CD14-positive monocyte (primary cell): Measurements from ENCODE around the gene TNNI3K. TPM values are rescaled to one million over a fixed set of nuclear protein-coding genes. Genes with fewer than 3 reads are reported as not detected.

Experiments used
- DNase-seq, 3 donors: peaks; one replicate each; pipeline ENCODE4 v3.0.0-alpha.2; 2011 to 2022
- H2AFZ ChIP-seq: 2 replicates; pipeline ENCODE4 v1.6.0; 2012; ENCODE audit warnings: mild to moderate bottlenecking, low read depth, low read length, inconsistent platforms; ENCODE audit not compliant: insufficient read depth, poor library complexity, severe bottlenecking
- H3K27ac ChIP-seq, 2 donors: 1 replicate in 1 of 2; 2 replicates in 1 of 2; pipeline ENCODE4 v1.5.1; 2012 to 2013; ENCODE audit warnings: low read length in 2 of 2, control low read depth in 1 of 2, inconsistent platforms in 1 of 2, low read depth in 1 of 2, mild to moderate bottlenecking in 1 of 2
- H3K27me3 ChIP-seq, 2 donors: one replicate each; pipeline versions ENCODE4 v1.6.0 to v1.6.1; 2011 to 2013; ENCODE audit warnings: low read length in 2 of 2; ENCODE audit not compliant: control insufficient read depth in 2 of 2, insufficient read depth in 2 of 2
- H3K36me3 ChIP-seq, 2 donors: replicated peaks in 1 of 2; 1 replicate in 1 of 2; 2 replicates in 1 of 2; pipeline versions ENCODE4 v1.5.1 to v1.6.1; 2012 to 2013; ENCODE audit warnings: low read length in 2 of 2, control low read depth in 1 of 2, inconsistent platforms in 1 of 2, mild to moderate bottlenecking in 1 of 2; ENCODE audit not compliant: insufficient read depth in 2 of 2, control insufficient read depth in 1 of 2
- H3K4me1 ChIP-seq, 2 donors: 1 replicate in 1 of 2; 2 replicates in 1 of 2; pipeline versions ENCODE4 v1.5.1 to v1.6.1; 2012 to 2013; ENCODE audit warnings: low read length in 2 of 2, control low read depth in 1 of 2, inconsistent platforms in 1 of 2, mild to moderate bottlenecking in 1 of 2, moderate library complexity in 1 of 2; ENCODE audit not compliant: insufficient read depth in 2 of 2, control insufficient read depth in 1 of 2
- H3K4me2 ChIP-seq: replicated peaks from 2 replicates; pipeline ENCODE3; 2012; ENCODE audit warnings: low read length, moderate library complexity, mild to moderate bottlenecking; ENCODE audit not compliant: poor library complexity, severe bottlenecking; ENCODE audit errors: extremely low read depth
- H3K4me3 ChIP-seq, 3 experiments: fragments of 200-600 bp in 1 of 3; sonication (generic) in 1 of 3; replicated peaks in 1 of 3; 1 replicate in 2 of 3; 2 replicates in 1 of 3; pipeline ENCODE4 v1.5.1; 2011 to 2013; ENCODE audit warnings: low read length in 3 of 3, mild to moderate bottlenecking in 3 of 3, control low read depth in 2 of 3, low read depth in 2 of 3, inconsistent platforms in 1 of 3, moderate library complexity in 1 of 3
- H3K79me2 ChIP-seq: 2 replicates; pipeline ENCODE4 v1.6.0; 2012; ENCODE audit warnings: mild to moderate bottlenecking, control low read depth, inconsistent platforms, low read length, moderate library complexity; ENCODE audit not compliant: insufficient read depth
- H3K9ac ChIP-seq: 2 replicates; pipeline ENCODE4 v1.6.0; 2017; ENCODE audit warnings: low read length, mild to moderate bottlenecking; ENCODE audit not compliant: insufficient read depth, poor library complexity, severe bottlenecking
- H3K9me3 ChIP-seq, 2 donors: replicated peaks in 1 of 2; 1 replicate in 1 of 2; 2 replicates in 1 of 2; pipeline versions ENCODE4 v1.5.1 to v1.6.1; 2012 to 2013; ENCODE audit warnings: low read length in 2 of 2, control low read depth in 1 of 2; ENCODE audit not compliant: control insufficient read depth in 1 of 2, insufficient read depth in 1 of 2
- H4K20me1 ChIP-seq: 2 replicates; pipeline ENCODE4 v1.6.0; 2012; ENCODE audit warnings: mild to moderate bottlenecking, low read length, control low read depth, moderate library complexity; ENCODE audit not compliant: insufficient read depth
- H3K27ac Mint-ChIP-seq, 7 donors: one replicate each; pipeline ENCODE4 v1.8.0; 2020; ENCODE audit warnings: mild to moderate bottlenecking in 7 of 7, mixed read lengths in 7 of 7, moderate library complexity in 6 of 7, inconsistent platforms in 2 of 7
- H3K27me3 Mint-ChIP-seq, 3 donors: one replicate each; pipeline ENCODE4 v1.8.0; 2021 to 2022; ENCODE audit warnings: low read depth in 3 of 3, mild to moderate bottlenecking in 3 of 3, mixed read lengths in 3 of 3, moderate library complexity in 3 of 3, inconsistent platforms in 1 of 3
- H3K36me3 Mint-ChIP-seq, 2 donors: one replicate each; pipeline ENCODE4 v1.8.0; 2020; ENCODE audit warnings: mixed read lengths in 2 of 2, inconsistent platforms in 1 of 2, mild to moderate bottlenecking in 1 of 2
- H3K4me1 Mint-ChIP-seq: one replicate; pipeline ENCODE4 v1.8.0; 2020; ENCODE audit warnings: mild to moderate bottlenecking, mixed read lengths
- H3K4me3 Mint-ChIP-seq, 2 donors: one replicate each; pipeline ENCODE4 v1.8.0; 2020; ENCODE audit warnings: mild to moderate bottlenecking in 2 of 2, mixed read lengths in 2 of 2, moderate library complexity in 1 of 2
- H3K9me3 Mint-ChIP-seq, 7 donors: one replicate each; pipeline ENCODE4 v1.8.0; 2020 to 2022; ENCODE audit warnings: mixed read lengths in 7 of 7, mild to moderate bottlenecking in 6 of 7, moderate library complexity in 6 of 7, inconsistent platforms in 2 of 7
- WGBS: methylation state at CpG from one replicate; pipeline ENCODE4 v1.1.5; 2013; ENCODE audit warnings: missing lambda C conversion rate; ENCODE audit not compliant: insufficient coverage; 5-methylcytosine and 5-hydroxymethylcytosine counted together
- intact Hi-C, 2 donors: fragments of 100-400 bp; cut with micrococcal nuclease; formaldehyde crosslinking; loops; one replicate each; pipeline versions ENCODE4 v1.15.0 to v1.15.1; 2023
- polyA minus RNA-seq: library from RNA; depleted of rRNA, polyadenylated mRNA; stranded (reverse); fragments of >200 nt; gene quantifications from 2 replicates; pipeline ENCODE4 v1.2.3, GENCODE V29; 2012
- polyA plus RNA-seq, 3 donors: library from polyadenylated mRNA; depleted of rRNA in 1 of 3; unstranded in 2 of 3; stranded (reverse) in 1 of 3; fragments of 300-500 nt in 2 of 3; fragments of >200 nt in 1 of 3; fragmentation: Illumina TruSeq in 2 of 3; gene quantifications; 1 replicate in 2 of 3; 2 replicates in 1 of 3; pipeline ENCODE4 v1.2.3, GENCODE V29; 2012 to 2021
- total RNA-seq, 12 experiments: library from RNA in 1 of 12; stranded (reverse) in 1 of 12; fragments of 120-200 nt in 1 of 12; gene quantifications; one replicate each; pipeline ENCODE4 v1.2.4 and lab custom pipeline; 2013 to 2026; ENCODE audit warnings: mixed read lengths in 6 of 12, inconsistent platforms in 1 of 12
- TF ChIP-seq, protein P1 (sequence below): fragments of 200-600 bp; IDR thresholded peaks from one replicate; pipeline ENCODE4 v1.8.0; 2022; ENCODE audit warnings: antibody characterized with exemption, mild to moderate bottlenecking

Gene TNNI3K, protein sequence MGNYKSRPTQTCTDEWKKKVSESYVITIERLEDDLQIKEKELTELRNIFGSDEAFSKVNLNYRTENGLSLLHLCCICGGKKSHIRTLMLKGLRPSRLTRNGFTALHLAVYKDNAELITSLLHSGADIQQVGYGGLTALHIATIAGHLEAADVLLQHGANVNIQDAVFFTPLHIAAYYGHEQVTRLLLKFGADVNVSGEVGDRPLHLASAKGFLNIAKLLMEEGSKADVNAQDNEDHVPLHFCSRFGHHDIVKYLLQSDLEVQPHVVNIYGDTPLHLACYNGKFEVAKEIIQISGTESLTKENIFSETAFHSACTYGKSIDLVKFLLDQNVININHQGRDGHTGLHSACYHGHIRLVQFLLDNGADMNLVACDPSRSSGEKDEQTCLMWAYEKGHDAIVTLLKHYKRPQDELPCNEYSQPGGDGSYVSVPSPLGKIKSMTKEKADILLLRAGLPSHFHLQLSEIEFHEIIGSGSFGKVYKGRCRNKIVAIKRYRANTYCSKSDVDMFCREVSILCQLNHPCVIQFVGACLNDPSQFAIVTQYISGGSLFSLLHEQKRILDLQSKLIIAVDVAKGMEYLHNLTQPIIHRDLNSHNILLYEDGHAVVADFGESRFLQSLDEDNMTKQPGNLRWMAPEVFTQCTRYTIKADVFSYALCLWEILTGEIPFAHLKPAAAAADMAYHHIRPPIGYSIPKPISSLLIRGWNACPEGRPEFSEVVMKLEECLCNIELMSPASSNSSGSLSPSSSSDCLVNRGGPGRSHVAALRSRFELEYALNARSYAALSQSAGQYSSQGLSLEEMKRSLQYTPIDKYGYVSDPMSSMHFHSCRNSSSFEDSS
- total RNA-seq (2013): 0.21 TPM
- polyA plus RNA-seq (under 1 TPM in 1 of 3 donors, not detected in 2; 0.51 TPM), polyA minus RNA-seq (not detected in 2 replicates), total RNA-seq (lab: John Stamatoyannopoulos, UW) (0 to 0.30 (median 0) reads per million in 11 experiments)

DNA sequence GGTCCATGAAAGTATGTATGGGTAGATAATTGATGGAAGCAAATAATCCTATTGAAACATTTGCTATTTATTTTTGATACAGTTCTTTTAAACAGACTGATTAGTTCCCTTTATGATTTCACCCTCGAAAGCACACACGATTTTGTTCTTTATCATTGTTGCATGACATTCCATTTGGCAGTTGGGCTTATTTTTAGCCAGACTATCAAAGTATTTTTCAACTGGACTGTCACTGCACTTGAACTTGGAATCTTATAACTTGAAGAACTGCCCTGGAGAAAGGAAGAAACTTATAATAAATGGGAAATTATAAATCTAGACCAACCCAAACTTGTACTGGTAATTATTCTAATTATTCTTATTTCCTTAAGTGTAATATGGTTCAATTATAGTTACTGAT lies at the start of gene TNNI3K:
Gene TNNI3K (plus strand): TSS at position 235 of the 400 bp plus-strand sequence. CDS start 65 bp downstream, at position 300.
- Histone ChIP-seq H3K27ac (no peak within 1 kb of the TSS), H3K9ac (no peak within 1 kb of the TSS), H2AFZ (no peak within 1 kb of the TSS), H3K4me1 (no peaks in the 10 kb centered on the region), H3K79me2 (no peaks in the 10 kb centered on the region), H4K20me1 (no peaks in the 10 kb centered on the region), H3K4me2 (no peak within 1 kb of the TSS), H3K36me3 (no peaks in the 10 kb centered on the region), H3K4me3 (no peak within 1 kb of the TSS), H3K9me3 (no peaks in the 10 kb centered on the region), H3K27me3 (no peaks in the 10 kb centered on the region)
- Mint-ChIP-seq H3K4me3 (no peak within 1 kb of the TSS), H3K36me3 (no peaks in the 10 kb centered on the region), H3K4me1 (no peaks in the 10 kb centered on the region), H3K9me3 (peaks cover 0 to 2% (median 1%) of the 10 kb centered on the region in 7 donors), H3K27ac (no peak within 1 kb of the TSS), H3K27me3 (no peaks in the 10 kb centered on the region)
- TF ChIP-seq, protein P1, sequence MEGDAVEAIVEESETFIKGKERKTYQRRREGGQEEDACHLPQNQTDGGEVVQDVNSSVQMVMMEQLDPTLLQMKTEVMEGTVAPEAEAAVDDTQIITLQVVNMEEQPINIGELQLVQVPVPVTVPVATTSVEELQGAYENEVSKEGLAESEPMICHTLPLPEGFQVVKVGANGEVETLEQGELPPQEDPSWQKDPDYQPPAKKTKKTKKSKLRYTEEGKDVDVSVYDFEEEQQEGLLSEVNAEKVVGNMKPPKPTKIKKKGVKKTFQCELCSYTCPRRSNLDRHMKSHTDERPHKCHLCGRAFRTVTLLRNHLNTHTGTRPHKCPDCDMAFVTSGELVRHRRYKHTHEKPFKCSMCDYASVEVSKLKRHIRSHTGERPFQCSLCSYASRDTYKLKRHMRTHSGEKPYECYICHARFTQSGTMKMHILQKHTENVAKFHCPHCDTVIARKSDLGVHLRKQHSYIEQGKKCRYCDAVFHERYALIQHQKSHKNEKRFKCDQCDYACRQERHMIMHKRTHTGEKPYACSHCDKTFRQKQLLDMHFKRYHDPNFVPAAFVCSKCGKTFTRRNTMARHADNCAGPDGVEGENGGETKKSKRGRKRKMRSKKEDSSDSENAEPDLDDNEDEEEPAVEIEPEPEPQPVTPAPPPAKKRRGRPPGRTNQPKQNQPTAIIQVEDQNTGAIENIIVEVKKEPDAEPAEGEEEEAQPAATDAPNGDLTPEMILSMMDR: no peak
- no CpG with 5 or more reads among the region's 2 CpGs for WGBS
- DNase-seq: no peak
- intact Hi-C loops: no loop called here

DNA sequence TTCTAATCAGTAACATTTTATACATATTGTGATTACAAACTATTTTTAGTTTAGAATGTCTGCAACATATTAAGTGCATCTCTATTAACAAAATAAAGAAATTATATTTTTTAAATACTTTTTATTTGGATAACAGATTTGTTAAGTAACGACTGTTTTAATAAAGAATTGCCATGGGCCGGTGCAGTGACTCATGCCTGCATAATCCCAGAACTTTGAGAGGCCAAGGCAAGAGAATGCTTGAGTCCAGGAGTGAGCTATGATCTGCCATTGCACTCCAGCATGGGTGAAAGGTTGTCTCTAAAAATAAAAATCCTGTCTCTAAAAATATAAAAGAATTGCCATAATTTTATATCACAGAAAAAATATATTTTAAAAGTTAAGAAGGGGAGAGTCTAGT lies 41.3 kb upstream of the TNNI3K start:
- H3K9me3 Mint-ChIP-seq: peaks cover 0 to 2% (median 0%) of the 10 kb centered on the region in 7 donors
- no peaks in the 10 kb centered on the region for H3K36me3 Mint-ChIP-seq

More for the DNA sequence above, 41.3 kb upstream of the TNNI3K start:
- no peak overlapping the region for H3K4me3 Mint-ChIP-seq
- TF ChIP-seq, protein P1: no peak
- Histone ChIP-seq H3K9me3 (no peaks in the 10 kb centered on the region), H3K4me3 (no peak overlapping the region), H4K20me1 (no peaks in the 10 kb centered on the region), H2AFZ (no peak overlapping the region), H3K4me2 (no peak overlapping the region), H3K27me3 (no peaks in the 10 kb centered on the region), H3K4me1 (peaks cover 6 to 11% of the 10 kb centered on the region in 2 donors), H3K9ac (no peak overlapping the region), H3K27ac (no peak overlapping the region), H3K36me3 (no peaks in the 10 kb centered on the region), H3K79me2 (peaks cover 6% of the 10 kb centered on the region)
- H3K27ac Mint-ChIP-seq: no peak overlapping the region
- DNase-seq: no peak
- intact Hi-C loops: no loop called here
- peaks cover 0 to 4% (median 0%) of the 10 kb centered on the region in 3 donors for H3K27me3 Mint-ChIP-seq
- no CpG with 5 or more reads among the region's 2 CpGs for WGBS
- H3K4me1 Mint-ChIP-seq: peaks cover 10% of the 10 kb centered on the region
